ENCODE measurements around the gene RLBP1. TPM values are rescaled to one million over a fixed set of nuclear protein-coding genes. Genes with fewer than 3 reads are reported as not detected.

Gene RLBP1
- total RNA-seq, 1 donor from 2014 or later = not detected

GRCh38 chr15:89215627-89216026 lies 5.8 kb downstream of the RLBP1 start:
- Mint-ChIP-seq H3K9me3 (ENCODE audit: low read depth) (no peaks in the 10 kb centered on the region), H3K36me3 (ENCODE audit: insufficient read depth) (no peaks in the 10 kb centered on the region), H3K4me3 (ENCODE audit: low read depth) (no peak overlapping the region), H3K27me3 (peaks cover 7% of the 10 kb centered on the region), H3K27ac (no peak overlapping the region), H3K4me1 (ENCODE audit: low read depth) (no peaks in the 10 kb centered on the region)
- no peak for DNase-seq (ENCODE audit: low spot score, unreplicated experiment)
- TF ChIP-seq, protein P1, sequence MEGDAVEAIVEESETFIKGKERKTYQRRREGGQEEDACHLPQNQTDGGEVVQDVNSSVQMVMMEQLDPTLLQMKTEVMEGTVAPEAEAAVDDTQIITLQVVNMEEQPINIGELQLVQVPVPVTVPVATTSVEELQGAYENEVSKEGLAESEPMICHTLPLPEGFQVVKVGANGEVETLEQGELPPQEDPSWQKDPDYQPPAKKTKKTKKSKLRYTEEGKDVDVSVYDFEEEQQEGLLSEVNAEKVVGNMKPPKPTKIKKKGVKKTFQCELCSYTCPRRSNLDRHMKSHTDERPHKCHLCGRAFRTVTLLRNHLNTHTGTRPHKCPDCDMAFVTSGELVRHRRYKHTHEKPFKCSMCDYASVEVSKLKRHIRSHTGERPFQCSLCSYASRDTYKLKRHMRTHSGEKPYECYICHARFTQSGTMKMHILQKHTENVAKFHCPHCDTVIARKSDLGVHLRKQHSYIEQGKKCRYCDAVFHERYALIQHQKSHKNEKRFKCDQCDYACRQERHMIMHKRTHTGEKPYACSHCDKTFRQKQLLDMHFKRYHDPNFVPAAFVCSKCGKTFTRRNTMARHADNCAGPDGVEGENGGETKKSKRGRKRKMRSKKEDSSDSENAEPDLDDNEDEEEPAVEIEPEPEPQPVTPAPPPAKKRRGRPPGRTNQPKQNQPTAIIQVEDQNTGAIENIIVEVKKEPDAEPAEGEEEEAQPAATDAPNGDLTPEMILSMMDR (IDR thresholded peaks at IDR 0.05; ENCODE audit: unreplicated experiment) = no peak

- DNase-seq (ENCODE audit: low spot score, unreplicated experiment) = no peak
- Mint-ChIP-seq H3K36me3 (ENCODE audit: insufficient read depth) (no peaks in the 10 kb centered on the region), H3K27me3 (peaks cover 5% of the 10 kb centered on the region), H3K4me1 (ENCODE audit: low read depth) (no peaks in the 10 kb centered on the region), H3K9me3 (ENCODE audit: low read depth) (no peaks in the 10 kb centered on the region), H3K27ac (no peak overlapping the region), H3K4me3 (ENCODE audit: low read depth) (no peak overlapping the region)
- TF ChIP-seq, protein P1 (IDR thresholded peaks at IDR 0.05; ENCODE audit: unreplicated experiment) = no peak
Observed at GRCh38 chr15:89211678-89212170, 9.7 kb downstream of the RLBP1 start.

GRCh38 chr15:89209057-89209456 lies 12.3 kb downstream of the RLBP1 start:
- TF ChIP-seq, protein P1 (IDR thresholded peaks at IDR 0.05; ENCODE audit: unreplicated experiment) = no peak
- Mint-ChIP-seq H3K27me3 (peaks cover 5% of the 10 kb centered on the region), H3K4me3 (ENCODE audit: low read depth) (no peak overlapping the region), H3K9me3 (ENCODE audit: low read depth) (no peaks in the 10 kb centered on the region), H3K4me1 (ENCODE audit: low read depth) (no peaks in the 10 kb centered on the region), H3K27ac (no peak overlapping the region), H3K36me3 (ENCODE audit: insufficient read depth) (no peaks in the 10 kb centered on the region)
- DNase-seq (ENCODE audit: low spot score, unreplicated experiment) = no peak

GRCh38 chr15:89208256-89208655 lies 13.1 kb downstream of the RLBP1 start:
- no peaks in the 10 kb centered on the region for H3K4me1 Mint-ChIP-seq (ENCODE audit: low read depth)
- TF ChIP-seq, protein P1 (IDR thresholded peaks at IDR 0.05; ENCODE audit: unreplicated experiment) = no peak
- DNase-seq (ENCODE audit: low spot score, unreplicated experiment) = no peak

GRCh38 chr15:89206908-89207331 lies 14.5 kb downstream of the RLBP1 start:
- Mint-ChIP-seq H3K4me1 (ENCODE audit: low read depth) (no peaks in the 10 kb centered on the region), H3K27ac (no peak overlapping the region), H3K4me3 (ENCODE audit: low read depth) (no peak overlapping the region), H3K27me3 (peaks cover 5% of the 10 kb centered on the region), H3K36me3 (ENCODE audit: insufficient read depth) (no peaks in the 10 kb centered on the region), H3K9me3 (ENCODE audit: low read depth) (no peaks in the 10 kb centered on the region)
- peak; percentile 71 for DNase-seq (ENCODE audit: low spot score, unreplicated experiment)
- TF ChIP-seq, protein P1 (IDR thresholded peaks at IDR 0.05; ENCODE audit: unreplicated experiment) = peak; percentile 99

More at GRCh38 chr15:89208256-89208655, 13.1 kb downstream of the RLBP1 start:
- no peak overlapping the region for H3K4me3 Mint-ChIP-seq (ENCODE audit: low read depth)
- no peak overlapping the region for H3K27ac Mint-ChIP-seq
- H3K9me3 Mint-ChIP-seq (ENCODE audit: low read depth) = no peaks in the 10 kb centered on the region
- peaks cover 5% of the 10 kb centered on the region for H3K27me3 Mint-ChIP-seq
- no peaks in the 10 kb centered on the region for H3K36me3 Mint-ChIP-seq (ENCODE audit: insufficient read depth)

All from progenitor cell of endocrine pancreas (in vitro differentiated cells).